Testis (tissue), 3 donors: ENCODE data around the gene PCSK2. TPM values are rescaled to one million over a fixed set of nuclear protein-coding genes. Genes with fewer than 3 reads are reported as not detected.

Experiments
- DNase-seq: peaks from one replicate; pipeline ENCODE4 v3.0.0-alpha.2; 2019
- H3K27ac ChIP-seq, 2 donors: fragments of 200-600 bp; sonication (generic); one replicate each; pipeline ENCODE4 v1.5.1; 2019
- H3K27me3 ChIP-seq: fragments of 200-600 bp; sonication (generic); one replicate; pipeline ENCODE4 v1.5.1; 2019
- H3K36me3 ChIP-seq: fragments of 200-600 bp; sonication (generic); one replicate; pipeline ENCODE4 v1.5.1; 2017; ENCODE audit warnings: low read depth; ENCODE audit errors: missing control alignments
- H3K4me1 ChIP-seq: fragments of 200-600 bp; sonication (generic); one replicate; pipeline ENCODE4 v1.5.1; 2019
- H3K4me3 ChIP-seq, 2 donors: fragments of 200-600 bp; sonication (generic); one replicate each; pipeline ENCODE4 v1.5.1; 2017 to 2019
- H3K9me3 ChIP-seq: fragments of 200-600 bp; sonication (generic); one replicate; pipeline ENCODE4 v1.5.1; 2017
- CTCF ChIP-seq, 3 experiments: fragments of 450-650 bp in 2 of 3; fragments of 200-600 bp in 1 of 3; sonication (generic) in 1 of 3; IDR thresholded peaks; one replicate each; pipeline ENCODE4 v1.5.1; 2016 to 2019; ENCODE audit warnings: antibody characterized with exemption in 3 of 3, mild to moderate bottlenecking in 2 of 3, moderate library complexity in 1 of 3
- POLR2A ChIP-seq: fragments of 450-650 bp; IDR thresholded peaks from one replicate; pipeline ENCODE4 v1.6.1; 2017; ENCODE audit warnings: antibody characterized with exemption, mild to moderate bottlenecking, moderate library complexity
- WGBS, 2 donors: methylation state at CpG; one replicate each; pipeline ENCODE4 v1.1.5; 2018; 5-methylcytosine and 5-hydroxymethylcytosine counted together
- intact Hi-C: fragments of 100-400 bp; cut with DNase I; formaldehyde crosslinking; loops from one replicate; pipeline ENCODE4 v1.15.1; 2023; ENCODE audit warnings: low total_unique reads
- polyA plus RNA-seq: library from polyadenylated mRNA; stranded (reverse); fragments of 350-450 nt; fragmentation: Illumina TruSeq; extraction: RNeasy Lipid Tissue Mini Kit (QIAGEN cat#74804); gene quantifications from one replicate; pipeline ENCODE4 v1.2.3, GENCODE V29; 2014; ENCODE audit warnings: low read depth, low replicate concordance; ENCODE audit not compliant: insufficient read depth
- small RNA-seq, 2 donors: library from RNA; depleted of rRNA; stranded (forward); fragments of <200 nt; gene quantifications; one replicate each; pipeline ENCODE3, GENCODE V24; 2016
- total RNA-seq, 2 donors: library from RNA; depleted of rRNA; stranded (reverse); fragments of >200 nt; gene quantifications; one replicate each; pipeline ENCODE4 v1.2.3, GENCODE V29; 2016

PCSK2 gene
- total and polyA plus RNA-seq, 3 donors from 2014 or later, result 5.1 to 40.5 (median 11.7) TPM

DNA sequence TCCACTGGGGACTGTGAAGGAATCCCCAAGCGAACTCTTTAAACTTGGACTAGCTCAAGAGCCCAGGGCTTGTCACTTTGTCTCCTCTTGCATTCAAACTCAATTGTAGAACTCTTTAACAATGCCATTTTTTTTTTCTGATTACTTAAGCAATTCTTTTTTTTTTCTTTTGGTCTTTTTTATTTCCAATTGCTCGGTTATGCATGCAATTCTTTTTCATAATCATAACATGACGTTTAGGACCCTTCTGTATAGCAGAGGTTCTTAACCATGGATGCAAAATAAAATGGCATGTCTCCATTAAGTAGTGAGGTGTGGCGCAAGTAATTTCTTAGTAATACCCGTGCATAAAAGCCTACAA is 304.8 kb downstream of the PCSK2 start:
- Histone ChIP-seq H3K36me3 (no peaks in the 10 kb centered on the region), H3K9me3 (no peaks in the 10 kb centered on the region), H3K27me3 (no peaks in the 10 kb centered on the region), H3K4me3 (peak overlapping the region; percentile 61 to 69), H3K27ac (peak overlapping the region; percentile 61 to 82), H3K4me1 (no peaks in the 10 kb centered on the region)
- TF ChIP-seq POLR2A, result no peak
- TF ChIP-seq CTCF (IDR thresholded peaks at IDR 0.05), result no peak
- DNase-seq, result no peak
- intact Hi-C loops, result no loop called here
- WGBS, 2 donors, result 49 to 55% methylated on average over 5 of the region's 5 CpGs

DNA sequence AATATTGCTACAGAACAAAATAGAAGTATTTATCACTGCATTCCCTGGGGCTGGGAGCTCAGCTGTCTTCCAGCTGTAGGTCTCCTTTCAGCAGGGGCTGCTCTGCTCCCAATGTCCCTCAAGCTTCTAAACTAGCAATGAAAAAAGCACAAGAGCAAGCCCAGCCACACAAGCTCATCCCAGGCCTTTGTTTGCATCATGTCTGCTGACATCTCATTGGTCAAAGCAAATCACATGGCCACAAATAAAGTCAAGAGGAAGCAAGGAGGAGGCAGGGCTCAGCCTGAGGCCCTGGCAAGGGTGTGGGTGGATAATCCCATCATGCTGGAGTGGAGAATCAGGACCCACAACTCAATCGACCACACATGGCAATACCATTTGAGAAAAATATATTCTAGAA is 306.6 kb downstream of the PCSK2 start:
- H3K27me3 ChIP-seq, result no peaks in the 10 kb centered on the region
- 47 to 73% methylated on average over 1 of the region's 1 CpG for whole genome bisulfite sequencing, 2 donors
- intact Hi-C loops, result no loop called here
- no peak overlapping the region for H3K4me3 ChIP-seq
- DNase-seq, result peak; percentile 32
- H3K36me3 ChIP-seq, result no peaks in the 10 kb centered on the region
- TF ChIP-seq CTCF (IDR thresholded peaks at IDR 0.05), result no peak
- no peak overlapping the region for H3K27ac ChIP-seq
- H3K4me1 ChIP-seq, result no peaks in the 10 kb centered on the region
- no peaks in the 10 kb centered on the region for H3K9me3 ChIP-seq

- Histone ChIP-seq H3K36me3 (no peaks in the 10 kb centered on the region), H3K4me1 (no peaks in the 10 kb centered on the region), H3K27me3 (no peaks in the 10 kb centered on the region), H3K27ac (no peak overlapping the region), H3K9me3 (no peaks in the 10 kb centered on the region), H3K4me3 (no peak overlapping the region)
- DNase-seq, result no peak
- 95 to 96% methylated on average over 3 of the region's 3 CpGs for WGBS, 2 donors
- TF ChIP-seq CTCF (IDR thresholded peaks at IDR 0.05), result no peak
- TF ChIP-seq POLR2A, result no peak
- intact Hi-C loops, result no loop called here
Measured at GRCh38 chr20:17534077-17534476, 307.2 kb downstream of the PCSK2 start.

Small RNA genes lying within 50 kb of the gene (small RNA-seq; reads per million reads assigned to genes)
- gene AL359511.1 (0 reads per million in 2 donors), gene RNU1-131P (0 to 0.09 reads per million in 2 donors), gene RNU6-27P (0 reads per million in 2 donors)
